Transverse colon (tissue), 4 donors: ENCODE data around the gene FAM47E.

ENCODE experiments used
- CTCF ChIP-seq, 5 experiments: fragments of 200-600 bp in 3 of 5; fragments of 450-650 bp in 2 of 5; sonication (generic) in 3 of 5; IDR thresholded peaks; 1 replicate in 2 of 5; 2 replicates in 3 of 5; pipeline ENCODE4 v1.5.1; 2016 to 2017; ENCODE audit warnings: antibody characterized with exemption in 5 of 5, inconsistent platforms in 3 of 5, mild to moderate bottlenecking in 2 of 5, moderate library complexity in 1 of 5
- POLR2A ChIP-seq: fragments of 450-650 bp; IDR thresholded peaks from one replicate; pipeline ENCODE4 v1.6.1; 2016; ENCODE audit warnings: antibody characterized with exemption, mild to moderate bottlenecking, moderate library complexity
- POLR2AphosphoS5 ChIP-seq, 3 donors: sonication (generic); formaldehyde crosslinking; IDR thresholded peaks; one replicate each; pipeline ENCODE4 v1.6.1; 2016; ENCODE audit warnings: antibody characterized with exemption in 3 of 3

DNA sequence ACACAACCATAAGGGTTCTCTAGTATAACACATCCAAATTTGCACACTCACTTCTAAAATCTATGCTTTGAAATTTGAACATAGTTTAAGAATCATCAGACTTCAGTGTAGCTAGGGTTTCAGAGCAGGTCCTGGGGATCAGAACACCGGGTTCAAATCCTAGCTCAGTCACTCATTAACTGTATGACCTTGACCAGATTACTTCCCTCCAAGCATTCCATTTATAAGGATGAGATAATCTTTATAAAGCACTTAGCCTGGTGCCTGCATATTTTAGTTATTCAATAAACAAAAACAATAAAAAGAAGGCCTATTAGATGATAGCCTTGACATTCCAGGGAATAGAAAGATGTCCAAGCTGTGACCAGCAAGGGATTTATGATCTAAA, 50.2 kb downstream of the FAM47E start:
- TF ChIP-seq POLR2AphosphoS5 (IDR thresholded peaks at IDR 0.05) (no peak), POLR2A (no peak), CTCF (IDR thresholded peaks at IDR 0.05) (no peak)
